ENCODE results near the gene EIF2AK2.

The EIF2AK2 gene

GRCh38 chr2:37191747-37192146, 35.0 kb upstream of the EIF2AK2 start:
- peaks cover 36% of the 10 kb centered on the region for H3K4me1 ChIP-seq (ENCODE audit: control insufficient read depth, insufficient read depth, low read length)
- no peaks in the 10 kb centered on the region for H3K36me3 ChIP-seq (ENCODE audit: control insufficient read depth, insufficient read depth, low read length)
- H3K4me3 ChIP-seq (ENCODE audit: low read depth, low read length) = no peak overlapping the region
- H3K9ac ChIP-seq (ENCODE audit: low read depth, low read length) = no peak overlapping the region
- no peaks in the 10 kb centered on the region for H3K9me3 ChIP-seq (ENCODE audit: control insufficient read depth, insufficient read depth, low read length)
- peak overlapping the region; percentile 49 for H3K27ac ChIP-seq (ENCODE audit: low read depth, low read length)
- no peaks in the 10 kb centered on the region for H3K27me3 ChIP-seq (ENCODE audit: control insufficient read depth, insufficient read depth, low read length)

DNA sequence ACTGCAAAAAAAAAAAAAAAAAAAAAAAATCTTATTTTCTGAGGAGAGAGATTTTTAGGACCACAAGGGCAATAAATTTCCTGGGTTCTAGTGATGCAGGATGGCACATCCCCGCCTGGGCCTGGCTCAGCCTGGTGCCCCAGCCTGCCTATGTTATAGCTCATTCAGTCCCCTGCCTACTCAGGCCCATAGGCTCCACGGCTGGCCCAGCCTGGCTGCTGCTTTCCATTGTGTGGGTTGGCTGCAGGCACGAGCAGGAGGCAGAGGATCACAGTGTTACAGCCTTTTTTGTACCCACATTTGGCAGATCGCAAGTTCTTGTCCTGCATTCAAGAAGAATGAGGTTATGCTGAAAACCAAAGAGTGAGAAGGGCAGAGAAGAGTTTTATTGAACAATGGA, 34.5 kb upstream of the EIF2AK2 start:
- H3K4me1 ChIP-seq (ENCODE audit: control insufficient read depth, insufficient read depth, low read length) = peaks cover 36% of the 10 kb centered on the region
- no peak overlapping the region for H3K9ac ChIP-seq (ENCODE audit: low read depth, low read length)
- H3K36me3 ChIP-seq (ENCODE audit: control insufficient read depth, insufficient read depth, low read length) = no peaks in the 10 kb centered on the region
- peak overlapping the region; percentile 49 for H3K27ac ChIP-seq (ENCODE audit: low read depth, low read length)
- no peaks in the 10 kb centered on the region for H3K27me3 ChIP-seq (ENCODE audit: control insufficient read depth, insufficient read depth, low read length)
- no peaks in the 10 kb centered on the region for H3K9me3 ChIP-seq (ENCODE audit: control insufficient read depth, insufficient read depth, low read length)
- H3K4me3 ChIP-seq (ENCODE audit: low read depth, low read length) = no peak overlapping the region

DNA sequence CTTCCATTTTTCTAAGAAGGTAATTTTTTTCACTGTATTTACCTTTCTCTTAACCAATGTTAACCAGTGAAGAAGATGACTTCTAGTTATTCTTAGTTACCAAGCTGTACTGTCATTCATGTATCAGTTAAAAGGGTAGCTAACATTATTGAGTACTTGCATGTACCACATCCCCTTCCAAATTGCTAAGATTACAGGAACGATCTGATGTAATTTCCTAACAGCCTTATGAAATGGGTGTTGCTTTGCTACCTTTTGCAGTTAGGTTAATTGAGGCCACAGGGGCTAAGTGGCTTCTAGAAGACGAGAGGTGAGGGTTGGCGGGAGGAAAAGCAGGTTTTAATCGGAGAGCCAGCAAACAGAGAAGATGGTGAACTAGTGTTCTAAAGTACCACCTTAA, 33.5 kb upstream of the EIF2AK2 start:
- H3K4me3 ChIP-seq (ENCODE audit: low read depth, low read length) = no peak overlapping the region
- H3K9ac ChIP-seq (ENCODE audit: low read depth, low read length) = 0 out of 2 replicates have a peak overlapping the region, but pooled peaks have one; percentile 4
- H3K4me1 ChIP-seq (ENCODE audit: control insufficient read depth, insufficient read depth, low read length) = peaks cover 36% of the 10 kb centered on the region
- H3K27me3 ChIP-seq (ENCODE audit: control insufficient read depth, insufficient read depth, low read length) = no peaks in the 10 kb centered on the region
- peak overlapping the region; percentile 74 for H3K27ac ChIP-seq (ENCODE audit: low read depth, low read length)
- no peaks in the 10 kb centered on the region for H3K36me3 ChIP-seq (ENCODE audit: control insufficient read depth, insufficient read depth, low read length)
- no peaks in the 10 kb centered on the region for H3K9me3 ChIP-seq (ENCODE audit: control insufficient read depth, insufficient read depth, low read length)

GRCh38 chr2:37189452-37190153, 32.8 kb upstream of the EIF2AK2 start:
- H3K36me3 ChIP-seq (ENCODE audit: control insufficient read depth, insufficient read depth, low read length) = no peaks in the 10 kb centered on the region
- H3K4me3 ChIP-seq (ENCODE audit: low read depth, low read length) = no peak overlapping the region
- peak overlapping the region; percentile 74 for H3K27ac ChIP-seq (ENCODE audit: low read depth, low read length)
- peaks cover 36% of the 10 kb centered on the region for H3K4me1 ChIP-seq (ENCODE audit: control insufficient read depth, insufficient read depth, low read length)
- no peak overlapping the region for H3K9ac ChIP-seq (ENCODE audit: low read depth, low read length)
- H3K27me3 ChIP-seq (ENCODE audit: control insufficient read depth, insufficient read depth, low read length) = no peaks in the 10 kb centered on the region
- no peaks in the 10 kb centered on the region for H3K9me3 ChIP-seq (ENCODE audit: control insufficient read depth, insufficient read depth, low read length)

DNA sequence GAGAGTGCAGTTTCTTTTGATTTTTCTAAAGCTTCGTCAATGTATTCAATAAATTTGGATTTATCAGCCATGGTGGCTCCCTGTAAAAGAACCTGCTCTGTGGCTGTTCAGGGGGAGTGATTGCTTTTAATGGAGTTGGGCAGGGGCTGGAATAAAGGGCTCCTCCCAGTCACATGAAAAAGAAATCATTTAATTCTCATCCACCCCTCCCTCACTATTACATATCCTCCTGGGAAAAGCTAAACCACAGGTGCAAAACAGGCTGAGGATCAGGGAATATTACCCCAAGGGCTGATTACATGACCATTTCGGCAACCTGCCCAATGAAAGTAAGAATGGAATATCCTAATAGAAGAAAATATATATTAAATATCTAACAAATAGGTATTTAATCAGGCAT, 31.8 kb upstream of the EIF2AK2 start, which contains the start of gene SULT6B1:
Gene SULT6B1 (minus strand): TSS at position 101 of the 400 bp plus-strand sequence. CDS start 30 bp downstream, at position 71.
- Histone ChIP-seq H3K27me3 (ENCODE audit: control insufficient read depth, insufficient read depth, low read length) (no peaks in the 10 kb centered on the region), H3K9me3 (ENCODE audit: control insufficient read depth, insufficient read depth, low read length) (no peaks in the 10 kb centered on the region), H3K27ac (ENCODE audit: low read depth, low read length) (peak within 1 kb of the TSS; percentile 74), H3K9ac (ENCODE audit: low read depth, low read length) (no peak within 1 kb of the TSS), H3K4me1 (ENCODE audit: control insufficient read depth, insufficient read depth, low read length) (peaks cover 36% of the 10 kb centered on the region), H3K4me3 (ENCODE audit: low read depth, low read length) (no peak within 1 kb of the TSS), H3K36me3 (ENCODE audit: control insufficient read depth, insufficient read depth, low read length) (no peaks in the 10 kb centered on the region)

DNA sequence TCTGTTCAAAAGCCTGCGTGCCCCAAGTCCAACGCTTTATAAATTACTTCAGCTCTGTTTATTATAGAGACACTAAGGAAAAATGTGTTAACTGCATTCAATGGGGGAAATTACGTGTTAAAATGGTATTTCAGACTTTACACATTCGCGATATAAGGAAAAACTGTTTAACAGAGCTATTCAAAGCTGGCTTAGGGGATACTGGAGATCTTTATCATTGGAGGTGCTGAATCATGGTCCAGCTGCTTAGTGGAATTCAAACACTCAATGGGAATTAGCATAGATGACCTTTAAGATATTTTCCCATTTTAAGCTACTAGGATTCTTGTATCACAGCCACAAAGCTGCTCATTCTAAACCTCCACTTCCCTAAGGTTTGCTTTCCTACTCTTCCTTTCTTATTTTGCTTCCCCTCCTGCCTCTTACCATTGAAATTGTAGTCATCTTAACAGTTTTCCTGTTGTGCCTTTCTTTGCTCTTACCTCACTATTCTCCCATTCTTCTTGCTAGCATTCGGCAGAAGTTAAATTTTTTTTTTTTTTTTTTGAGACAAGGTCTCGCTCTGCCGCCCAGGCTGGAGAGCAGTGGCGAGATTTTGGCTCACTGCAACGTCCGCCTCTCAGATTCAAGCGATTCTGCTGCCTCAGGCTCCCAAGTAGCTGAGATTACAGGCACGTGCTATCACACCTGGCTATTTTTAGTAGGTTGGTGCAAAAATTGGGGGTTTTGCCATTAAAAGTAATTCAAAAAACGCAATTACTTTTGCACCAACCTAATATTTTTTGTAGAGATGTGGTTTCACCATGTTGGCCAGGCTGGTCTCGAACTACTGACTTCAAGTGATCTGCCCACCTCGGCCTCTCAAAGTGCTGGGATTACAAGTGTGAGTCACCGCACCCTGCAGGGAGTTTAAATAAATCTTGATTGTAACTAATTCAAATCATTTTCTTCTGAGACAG, 25.2 kb upstream of the EIF2AK2 start:
- no peaks in the 10 kb centered on the region for H3K27me3 ChIP-seq (ENCODE audit: control insufficient read depth, insufficient read depth, low read length)
- H3K4me3 ChIP-seq (ENCODE audit: low read depth, low read length) = no peak overlapping the region
- no peaks in the 10 kb centered on the region for H3K9me3 ChIP-seq (ENCODE audit: control insufficient read depth, insufficient read depth, low read length)
- peaks cover 16% of the 10 kb centered on the region for H3K4me1 ChIP-seq (ENCODE audit: control insufficient read depth, insufficient read depth, low read length)
- H3K36me3 ChIP-seq (ENCODE audit: control insufficient read depth, insufficient read depth, low read length) = no peaks in the 10 kb centered on the region
- peak overlapping the region; percentile 93 for H3K27ac ChIP-seq (ENCODE audit: low read depth, low read length)
- H3K9ac ChIP-seq (ENCODE audit: low read depth, low read length) = peak overlapping the region; percentile 29

GRCh38 chr2:37180640-37181039, 23.9 kb upstream of the EIF2AK2 start:
- Histone ChIP-seq H3K27ac (ENCODE audit: low read depth, low read length) (no peak overlapping the region), H3K9me3 (ENCODE audit: control insufficient read depth, insufficient read depth, low read length) (no peaks in the 10 kb centered on the region), H3K4me1 (ENCODE audit: control insufficient read depth, insufficient read depth, low read length) (peaks cover 16% of the 10 kb centered on the region), H3K27me3 (ENCODE audit: control insufficient read depth, insufficient read depth, low read length) (no peaks in the 10 kb centered on the region), H3K9ac (ENCODE audit: low read depth, low read length) (no peak overlapping the region), H3K4me3 (ENCODE audit: low read depth, low read length) (no peak overlapping the region), H3K36me3 (ENCODE audit: control insufficient read depth, insufficient read depth, low read length) (no peaks in the 10 kb centered on the region)

- peaks cover 16% of the 10 kb centered on the region for H3K4me1 ChIP-seq (ENCODE audit: control insufficient read depth, insufficient read depth, low read length)
- no peak overlapping the region for H3K9ac ChIP-seq (ENCODE audit: low read depth, low read length)
- H3K9me3 ChIP-seq (ENCODE audit: control insufficient read depth, insufficient read depth, low read length) = no peaks in the 10 kb centered on the region
- H3K27me3 ChIP-seq (ENCODE audit: control insufficient read depth, insufficient read depth, low read length) = no peaks in the 10 kb centered on the region
- no peak overlapping the region for H3K27ac ChIP-seq (ENCODE audit: low read depth, low read length)
- no peak overlapping the region for H3K4me3 ChIP-seq (ENCODE audit: low read depth, low read length)
- H3K36me3 ChIP-seq (ENCODE audit: control insufficient read depth, insufficient read depth, low read length) = no peaks in the 10 kb centered on the region
These were observed 23.3 kb upstream of the EIF2AK2 start for GRCh38 chr2:37180006-37180639.

DNA sequence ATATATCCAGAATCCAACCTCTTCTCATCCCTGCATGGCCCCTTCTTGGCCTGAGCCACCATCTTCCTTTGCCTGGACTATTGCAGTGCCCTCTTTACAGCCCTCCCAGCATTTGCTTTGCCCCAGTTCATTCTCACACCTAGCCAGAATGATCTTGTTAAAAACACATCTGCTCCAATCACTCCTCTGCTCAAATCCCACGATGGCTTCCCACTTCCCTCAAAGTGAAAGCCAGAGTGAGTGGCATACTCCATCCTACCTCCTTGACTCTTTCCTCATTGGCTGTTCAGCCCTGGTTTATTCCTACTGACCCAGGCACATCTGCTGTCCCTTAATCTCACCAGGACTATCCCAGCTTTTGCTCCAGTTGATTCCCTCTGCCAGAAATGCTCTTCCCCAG, 17.0 kb upstream of the EIF2AK2 start:
- no peaks in the 10 kb centered on the region for H3K9me3 ChIP-seq (ENCODE audit: control insufficient read depth, insufficient read depth, low read length)
- no peak overlapping the region for H3K27ac ChIP-seq (ENCODE audit: low read depth, low read length)
- H3K4me3 ChIP-seq (ENCODE audit: low read depth, low read length) = no peak overlapping the region
- no peaks in the 10 kb centered on the region for H3K36me3 ChIP-seq (ENCODE audit: control insufficient read depth, insufficient read depth, low read length)
- H3K27me3 ChIP-seq (ENCODE audit: control insufficient read depth, insufficient read depth, low read length) = no peaks in the 10 kb centered on the region
- H3K9ac ChIP-seq (ENCODE audit: low read depth, low read length) = no peak overlapping the region
- H3K4me1 ChIP-seq (ENCODE audit: control insufficient read depth, insufficient read depth, low read length) = no peaks in the 10 kb centered on the region

DNA sequence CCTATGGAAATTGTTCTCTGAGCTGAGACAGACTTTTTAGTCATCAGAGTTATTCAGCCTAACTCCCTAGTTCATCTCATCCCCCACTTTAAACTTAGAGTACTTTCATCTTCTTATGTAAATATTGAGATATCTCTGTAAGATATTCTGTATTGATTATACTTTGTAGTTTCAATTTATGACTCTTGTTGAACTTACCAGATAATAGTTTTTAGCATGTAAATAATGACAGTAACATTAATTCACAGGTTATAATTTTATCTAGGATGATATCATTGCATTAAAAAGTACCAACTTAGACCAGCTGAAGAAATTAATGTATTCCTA, 14.8 kb upstream of the EIF2AK2 start:
- no peak overlapping the region for H3K9ac ChIP-seq (ENCODE audit: low read depth, low read length)
- H3K36me3 ChIP-seq (ENCODE audit: control insufficient read depth, insufficient read depth, low read length) = no peaks in the 10 kb centered on the region
- no peak overlapping the region for H3K4me3 ChIP-seq (ENCODE audit: low read depth, low read length)
- H3K27me3 ChIP-seq (ENCODE audit: control insufficient read depth, insufficient read depth, low read length) = no peaks in the 10 kb centered on the region
- H3K4me1 ChIP-seq (ENCODE audit: control insufficient read depth, insufficient read depth, low read length) = no peaks in the 10 kb centered on the region
- H3K27ac ChIP-seq (ENCODE audit: low read depth, low read length) = no peak overlapping the region
- H3K9me3 ChIP-seq (ENCODE audit: control insufficient read depth, insufficient read depth, low read length) = no peaks in the 10 kb centered on the region
